Neural cell (in vitro differentiated cells): ENCODE measurements around the gene BICC1. TPM values are rescaled to one million over a fixed set of nuclear protein-coding genes. Genes with fewer than 3 reads are reported as not detected.

Source experiments
- H2AFZ ChIP-seq: fragments of 200-600, 300-800 bp; sonication (generic), shearing (Covaris generic); 2 replicates; pipeline ENCODE4 v1.6.0; 2014; ENCODE audit warnings: low read depth, mild to moderate bottlenecking, antibody characterized with exemption, low read length, moderate library complexity
- H3F3A ChIP-seq: fragments of 200-600 bp; shearing (Covaris generic); 2 replicates; pipeline ENCODE4 v1.6.1; 2016; ENCODE audit warnings: mild to moderate bottlenecking, moderate library complexity, mixed read lengths, antibody characterized with exemption, low read length; ENCODE audit not compliant: insufficient read depth, poor library complexity, severe bottlenecking
- H3K27ac ChIP-seq: fragments of 200-600, 300-800 bp; sonication (generic), shearing (Covaris generic); 2 replicates; pipeline ENCODE4 v1.5.1; 2014; ENCODE audit warnings: mild to moderate bottlenecking, low read length, moderate library complexity
- H3K27me3 ChIP-seq: fragments of 300-800, 200-600 bp; sonication (generic), shearing (Covaris generic); 2 replicates; pipeline ENCODE4 v1.6.0; 2014; ENCODE audit warnings: mild to moderate bottlenecking, low read depth, low read length, moderate library complexity; ENCODE audit not compliant: insufficient read depth
- H3K36me3 ChIP-seq: fragments of 300-800, 200-600 bp; sonication (generic), shearing (Covaris generic); 2 replicates; pipeline ENCODE4 v1.5.1; 2014; ENCODE audit warnings: mild to moderate bottlenecking, antibody characterized with exemption, low read length, moderate library complexity; ENCODE audit not compliant: insufficient read depth
- H3K4me2 ChIP-seq: fragments of 300-800, 200-600 bp; sonication (generic), shearing (Covaris generic); 2 replicates; pipeline ENCODE4 v1.6.0; 2014; ENCODE audit warnings: mild to moderate bottlenecking, low read length
- H3K4me3 ChIP-seq: fragments of 300-800, 200-600 bp; sonication (generic), shearing (Covaris generic); 2 replicates; pipeline ENCODE4 v1.5.1; 2014; ENCODE audit warnings: mild to moderate bottlenecking, low read length, moderate library complexity
- H3K79me2 ChIP-seq: fragments of 200-600 bp; shearing (Covaris generic); replicated peaks from 2 replicates; pipeline ENCODE4 v1.6.0; 2014; ENCODE audit warnings: mild to moderate bottlenecking, low read length, moderate library complexity; ENCODE audit not compliant: insufficient read depth
- H3K9ac ChIP-seq: fragments of 300-800, 200-600 bp; sonication (generic), shearing (Covaris generic); 2 replicates; pipeline ENCODE4 v1.6.1; 2016; ENCODE audit warnings: mild to moderate bottlenecking, low read length, mixed read lengths
- H3K9me2 ChIP-seq: fragments of 200-600 bp; shearing (Covaris generic); 2 replicates; pipeline ENCODE4 v1.6.1; 2016; ENCODE audit warnings: mild to moderate bottlenecking, low read length, mixed read lengths; ENCODE audit not compliant: insufficient read depth
- H3K9me3 ChIP-seq: fragments of 200-600, 300-800 bp; sonication (generic), shearing (Covaris generic); 2 replicates; pipeline ENCODE4 v1.6.1; 2016; ENCODE audit warnings: mild to moderate bottlenecking, mixed run types, low read length, moderate library complexity, mixed read lengths
- H4K20me1 ChIP-seq: fragments of 200-600 bp; shearing (Covaris generic); 2 replicates; pipeline ENCODE4 v1.6.1; 2016; ENCODE audit warnings: mild to moderate bottlenecking, mixed run types; ENCODE audit not compliant: insufficient read depth
- CTCF ChIP-seq: fragments of 450-650 bp; IDR thresholded peaks from 2 replicates; pipeline ENCODE4 v1.5.1; 2014; ENCODE audit warnings: antibody characterized with exemption, mild to moderate bottlenecking, moderate library complexity; ENCODE audit not compliant: poor library complexity, severe bottlenecking
- EP300 ChIP-seq: fragments of 450-650 bp; conservative IDR thresholded peaks from 2 replicates; pipeline ENCODE4 v1.6.1; 2014; ENCODE audit warnings: antibody characterized with exemption, mild to moderate bottlenecking, moderate library complexity; ENCODE audit not compliant: poor library complexity, severe bottlenecking
- EZH2 ChIP-seq: fragments of 200-600, 300-800 bp; shearing (Covaris generic), sonication (generic); IDR thresholded peaks from 2 replicates; pipeline ENCODE4 v1.6.1; 2014; ENCODE audit warnings: antibody characterized with exemption, low read length, borderline replicate concordance, mild to moderate bottlenecking; ENCODE audit not compliant: insufficient read depth, poor library complexity, severe bottlenecking
- MXI1 ChIP-seq: fragments of 450-650 bp; conservative IDR thresholded peaks from 2 replicates; pipeline ENCODE4 v1.6.1; 2014; ENCODE audit warnings: antibody characterized with exemption, mild to moderate bottlenecking; ENCODE audit not compliant: poor library complexity, severe bottlenecking
- POLR2AphosphoS5 ChIP-seq: IDR thresholded peaks from 2 replicates; pipeline ENCODE4 v1.6.1; 2012
- RAD21 ChIP-seq: fragments of 450-650 bp; conservative IDR thresholded peaks from 2 replicates; pipeline ENCODE4 v1.6.1; 2014; ENCODE audit warnings: antibody characterized with exemption, mild to moderate bottlenecking, moderate library complexity
- REST ChIP-seq: IDR thresholded peaks from 2 replicates; pipeline ENCODE4 v1.6.1; 2012; ENCODE audit warnings: borderline replicate concordance
- SMC3 ChIP-seq: fragments of 450-650 bp; conservative IDR thresholded peaks from 2 replicates; pipeline ENCODE4 v1.6.1; 2014; ENCODE audit warnings: antibody characterized with exemption, mild to moderate bottlenecking, moderate library complexity; ENCODE audit not compliant: poor library complexity
- TAF1 ChIP-seq: IDR thresholded peaks from 2 replicates; pipeline ENCODE4 v1.6.1; 2012; ENCODE audit warnings: low read depth
- polyA plus RNA-seq: library from polyadenylated mRNA; depleted of rRNA; stranded (reverse); fragments of >200 nt; gene quantifications from 2 replicates; pipeline ENCODE4 v1.2.3, GENCODE V29; 2014

The BICC1 gene
- polyA plus RNA-seq, 1 donor from 2014 or later: 7.6 TPM

- Histone ChIP-seq H3K9ac (no peak overlapping the region), H3K79me2 (no peaks in the 10 kb centered on the region), H4K20me1 (no peaks in the 10 kb centered on the region), H3K27ac (no peak overlapping the region), H3K4me2 (no peak overlapping the region), H3K9me3 (no peaks in the 10 kb centered on the region), H3K27me3 (no peaks in the 10 kb centered on the region), H3K4me3 (no peak overlapping the region), H2AFZ (no peak overlapping the region), H3F3A (no peaks in the 10 kb centered on the region), H3K9me2 (no peaks in the 10 kb centered on the region), H3K36me3 (no peaks in the 10 kb centered on the region)
- TF ChIP-seq EP300 (no peak), TAF1 (no peak), EZH2 (no peak), RAD21 (no peak), MXI1 (no peak), POLR2AphosphoS5 (no peak), REST (no peak), SMC3 (no peak), CTCF (no peak)
Measured at GRCh38 chr10:58842860-58843376, 330.2 kb downstream of the BICC1 start.

GRCh38 chr10:58843760-58844159 is 331.1 kb downstream of the BICC1 start:
- H3K9ac ChIP-seq: no peak overlapping the region
- no peak overlapping the region for H2AFZ ChIP-seq
- H4K20me1 ChIP-seq: no peaks in the 10 kb centered on the region
- no peak overlapping the region for H3K4me2 ChIP-seq
- H3K4me3 ChIP-seq: no peak overlapping the region
- H3K9me2 ChIP-seq: no peaks in the 10 kb centered on the region
- H3K79me2 ChIP-seq: no peaks in the 10 kb centered on the region
- no peaks in the 10 kb centered on the region for H3K9me3 ChIP-seq
- no peak overlapping the region for H3K27ac ChIP-seq
- TF ChIP-seq EZH2 (no peak), EP300 (no peak), MXI1 (no peak), SMC3 (no peak), POLR2AphosphoS5 (no peak), REST (no peak)
- H3F3A ChIP-seq: no peaks in the 10 kb centered on the region
- no peaks in the 10 kb centered on the region for H3K36me3 ChIP-seq
- H3K27me3 ChIP-seq: no peaks in the 10 kb centered on the region
